ENCODE results near the gene NABP1. TPM values are rescaled to one million over a fixed set of nuclear protein-coding genes. Genes with fewer than 3 reads are reported as not detected.

NABP1 gene
- total and polyA plus RNA-seq, 4 donors, result 3.6 to 35.5 (median 18.4) TPM

DNA sequence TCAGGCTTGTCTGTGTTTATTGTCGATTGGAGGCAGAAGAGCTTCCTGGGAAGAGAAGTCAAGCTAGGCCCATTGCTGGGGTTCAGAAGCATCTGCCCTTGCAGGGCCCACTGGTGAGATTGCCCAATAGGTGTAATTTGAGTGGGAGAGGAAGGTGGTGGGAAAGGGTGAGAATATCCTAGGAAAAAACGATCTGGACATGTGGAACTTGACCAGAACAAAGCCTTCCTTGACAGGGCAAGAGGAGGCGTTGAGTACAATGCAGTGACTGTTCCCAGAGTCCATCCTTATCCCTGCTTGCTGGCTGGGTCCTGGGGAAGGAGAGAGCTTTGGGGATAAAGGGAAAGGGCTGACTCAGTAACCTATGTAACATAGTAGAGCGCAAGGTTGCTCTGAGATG is 27.1 kb downstream of the NABP1 start:
- Histone ChIP-seq H3K9me3 (ENCODE audit: control insufficient read depth in 4 of 4, low read length in 3 of 4) (no peaks in the 10 kb centered on the region), H3K4me1 (ENCODE audit: control insufficient read depth in 4 of 4, insufficient read depth in 4 of 4, low read length in 3 of 4) (no peaks in the 10 kb centered on the region), H3K27me3 (ENCODE audit: control insufficient read depth in 4 of 4, insufficient read depth in 4 of 4, low read length in 3 of 4) (no peaks in the 10 kb centered on the region), H3K9ac (ENCODE audit: low read depth in 1 of 2, low read length in 2 of 2) (no peak overlapping the region), H3K4me3 (ENCODE audit: low read depth in 1 of 3, low read length in 3 of 3) (no peak overlapping the region), H3K36me3 (ENCODE audit: control insufficient read depth in 4 of 4, insufficient read depth in 3 of 4, low read depth in 1 of 4, low read length in 3 of 4) (no peaks in the 10 kb centered on the region), H3K27ac (ENCODE audit: low read depth in 1 of 2, low read length in 2 of 2) (no peak overlapping the region)
- DNase-seq (ENCODE audit: low spot score), result no peak
- WGBS, result 83% methylated on average over 4 of the region's 4 CpGs
- no peak for TF ChIP-seq TAF1 (conservative IDR thresholded peaks at IDR 0.05)
- TF ChIP-seq HNF4G (IDR thresholded peaks at IDR 0.05), result no peak
- no peak for TF ChIP-seq SP1 (IDR thresholded peaks at IDR 0.05)
- no peak for TF ChIP-seq HNF4A (conservative IDR thresholded peaks at IDR 0.05)
- TF ChIP-seq FOXA2 (IDR thresholded peaks at IDR 0.05), result no peak
- TF ChIP-seq, protein P1, sequence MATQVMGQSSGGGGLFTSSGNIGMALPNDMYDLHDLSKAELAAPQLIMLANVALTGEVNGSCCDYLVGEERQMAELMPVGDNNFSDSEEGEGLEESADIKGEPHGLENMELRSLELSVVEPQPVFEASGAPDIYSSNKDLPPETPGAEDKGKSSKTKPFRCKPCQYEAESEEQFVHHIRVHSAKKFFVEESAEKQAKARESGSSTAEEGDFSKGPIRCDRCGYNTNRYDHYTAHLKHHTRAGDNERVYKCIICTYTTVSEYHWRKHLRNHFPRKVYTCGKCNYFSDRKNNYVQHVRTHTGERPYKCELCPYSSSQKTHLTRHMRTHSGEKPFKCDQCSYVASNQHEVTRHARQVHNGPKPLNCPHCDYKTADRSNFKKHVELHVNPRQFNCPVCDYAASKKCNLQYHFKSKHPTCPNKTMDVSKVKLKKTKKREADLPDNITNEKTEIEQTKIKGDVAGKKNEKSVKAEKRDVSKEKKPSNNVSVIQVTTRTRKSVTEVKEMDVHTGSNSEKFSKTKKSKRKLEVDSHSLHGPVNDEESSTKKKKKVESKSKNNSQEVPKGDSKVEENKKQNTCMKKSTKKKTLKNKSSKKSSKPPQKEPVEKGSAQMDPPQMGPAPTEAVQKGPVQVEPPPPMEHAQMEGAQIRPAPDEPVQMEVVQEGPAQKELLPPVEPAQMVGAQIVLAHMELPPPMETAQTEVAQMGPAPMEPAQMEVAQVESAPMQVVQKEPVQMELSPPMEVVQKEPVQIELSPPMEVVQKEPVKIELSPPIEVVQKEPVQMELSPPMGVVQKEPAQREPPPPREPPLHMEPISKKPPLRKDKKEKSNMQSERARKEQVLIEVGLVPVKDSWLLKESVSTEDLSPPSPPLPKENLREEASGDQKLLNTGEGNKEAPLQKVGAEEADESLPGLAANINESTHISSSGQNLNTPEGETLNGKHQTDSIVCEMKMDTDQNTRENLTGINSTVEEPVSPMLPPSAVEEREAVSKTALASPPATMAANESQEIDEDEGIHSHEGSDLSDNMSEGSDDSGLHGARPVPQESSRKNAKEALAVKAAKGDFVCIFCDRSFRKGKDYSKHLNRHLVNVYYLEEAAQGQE (IDR thresholded peaks at IDR 0.05), result no peak
- TF ChIP-seq RAD21 (IDR thresholded peaks at IDR 0.05), result no peak
- TF ChIP-seq, protein P2, sequence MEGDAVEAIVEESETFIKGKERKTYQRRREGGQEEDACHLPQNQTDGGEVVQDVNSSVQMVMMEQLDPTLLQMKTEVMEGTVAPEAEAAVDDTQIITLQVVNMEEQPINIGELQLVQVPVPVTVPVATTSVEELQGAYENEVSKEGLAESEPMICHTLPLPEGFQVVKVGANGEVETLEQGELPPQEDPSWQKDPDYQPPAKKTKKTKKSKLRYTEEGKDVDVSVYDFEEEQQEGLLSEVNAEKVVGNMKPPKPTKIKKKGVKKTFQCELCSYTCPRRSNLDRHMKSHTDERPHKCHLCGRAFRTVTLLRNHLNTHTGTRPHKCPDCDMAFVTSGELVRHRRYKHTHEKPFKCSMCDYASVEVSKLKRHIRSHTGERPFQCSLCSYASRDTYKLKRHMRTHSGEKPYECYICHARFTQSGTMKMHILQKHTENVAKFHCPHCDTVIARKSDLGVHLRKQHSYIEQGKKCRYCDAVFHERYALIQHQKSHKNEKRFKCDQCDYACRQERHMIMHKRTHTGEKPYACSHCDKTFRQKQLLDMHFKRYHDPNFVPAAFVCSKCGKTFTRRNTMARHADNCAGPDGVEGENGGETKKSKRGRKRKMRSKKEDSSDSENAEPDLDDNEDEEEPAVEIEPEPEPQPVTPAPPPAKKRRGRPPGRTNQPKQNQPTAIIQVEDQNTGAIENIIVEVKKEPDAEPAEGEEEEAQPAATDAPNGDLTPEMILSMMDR (IDR thresholded peaks at IDR 0.05; ENCODE audit: low read depth, low read length, missing input control), result no peak
- TF ChIP-seq RXRA (IDR thresholded peaks at IDR 0.05), result no peak

- no peaks in the 10 kb centered on the region for H3K36me3 ChIP-seq (ENCODE audit: control insufficient read depth in 4 of 4, insufficient read depth in 3 of 4, low read depth in 1 of 4, low read length in 3 of 4)
Observed at GRCh38 chr2:191705701-191706100, 27.8 kb downstream of the NABP1 start.

More at GRCh38 chr2:191705701-191706100, 27.8 kb downstream of the NABP1 start:
- 88% methylated on average over 1 of the region's 1 CpG for WGBS
- H3K27ac ChIP-seq (ENCODE audit: low read depth in 1 of 2, low read length in 2 of 2), result no peak overlapping the region
- no peaks in the 10 kb centered on the region for H3K4me1 ChIP-seq (ENCODE audit: control insufficient read depth in 4 of 4, insufficient read depth in 4 of 4, low read length in 3 of 4)
- DNase-seq (ENCODE audit: low spot score), result no peak
- TF ChIP-seq FOXA1 (IDR thresholded peaks at IDR 0.05) (no peak), MAX (IDR thresholded peaks at IDR 0.05) (no peak), YY1 (IDR thresholded peaks at IDR 0.05) (no peak), TAF1 (conservative IDR thresholded peaks at IDR 0.05) (no peak), SP1 (IDR thresholded peaks at IDR 0.05) (no peak), EGR1 (IDR thresholded peaks at IDR 0.05; ENCODE audit: low read depth in 2 of 2) (no peak), GABPA (IDR thresholded peaks at IDR 0.05 in 1 of 2, conservative IDR thresholded peaks at IDR 0.05 in 1 of 2) (no peak), HNF4A (conservative IDR thresholded peaks at IDR 0.05) (no peak), JUND (IDR thresholded peaks at IDR 0.05) (no peak), RXRA (IDR thresholded peaks at IDR 0.05) (no peak), HNF4G (IDR thresholded peaks at IDR 0.05) (no peak), ZBTB33 (IDR thresholded peaks at IDR 0.05) (no peak), NR2F2 (IDR thresholded peaks at IDR 0.05) (no peak), FOXA2 (IDR thresholded peaks at IDR 0.05) (no peak), RAD21 (IDR thresholded peaks at IDR 0.05) (no peak), ATF3 (IDR thresholded peaks at IDR 0.05) (no peak)
- TF ChIP-seq, protein P1 (IDR thresholded peaks at IDR 0.05), result no peak
- TF ChIP-seq, protein P2 (IDR thresholded peaks at IDR 0.05; ENCODE audit: low read depth, low read length, missing input control), result no peak
- H3K9me3 ChIP-seq (ENCODE audit: control insufficient read depth in 4 of 4, low read length in 3 of 4), result no peaks in the 10 kb centered on the region
- no peaks in the 10 kb centered on the region for H3K27me3 ChIP-seq (ENCODE audit: control insufficient read depth in 4 of 4, insufficient read depth in 4 of 4, low read length in 3 of 4)
- no peak overlapping the region for H3K9ac ChIP-seq (ENCODE audit: low read depth in 1 of 2, low read length in 2 of 2)
- H3K4me3 ChIP-seq (ENCODE audit: low read depth in 1 of 3, low read length in 3 of 3), result no peak overlapping the region
